HG03558 (cell line): Measurements from ENCODE around the gene HSPA12B.
"Not testable (repeated sequence)": the region's sequence is repeated elsewhere in the genome, so short reads cannot be mapped to it uniquely, and the experiment has no call there.

Source experiments
- ATAC-seq: cut with Tn5 transposase; IDR thresholded peaks from one replicate; pipeline ENCODE4 v1.9.1; 2021; ENCODE audit warnings: moderate number of reproducible peaks; ENCODE audit not compliant: unreplicated experiment; ENCODE audit errors: extremely low read depth

The HSPA12B gene

GRCh38 chr20:3783511-3784195, 51.2 kb downstream of the HSPA12B start:
- no peak for ATAC-seq

GRCh38 chr20:3784216-3784853, 51.9 kb downstream of the HSPA12B start:
- ATAC-seq: no peak

GRCh38 chr20:3784863-3785239, 52.4 kb downstream of the HSPA12B start:
- ATAC-seq: no peak

DNA sequence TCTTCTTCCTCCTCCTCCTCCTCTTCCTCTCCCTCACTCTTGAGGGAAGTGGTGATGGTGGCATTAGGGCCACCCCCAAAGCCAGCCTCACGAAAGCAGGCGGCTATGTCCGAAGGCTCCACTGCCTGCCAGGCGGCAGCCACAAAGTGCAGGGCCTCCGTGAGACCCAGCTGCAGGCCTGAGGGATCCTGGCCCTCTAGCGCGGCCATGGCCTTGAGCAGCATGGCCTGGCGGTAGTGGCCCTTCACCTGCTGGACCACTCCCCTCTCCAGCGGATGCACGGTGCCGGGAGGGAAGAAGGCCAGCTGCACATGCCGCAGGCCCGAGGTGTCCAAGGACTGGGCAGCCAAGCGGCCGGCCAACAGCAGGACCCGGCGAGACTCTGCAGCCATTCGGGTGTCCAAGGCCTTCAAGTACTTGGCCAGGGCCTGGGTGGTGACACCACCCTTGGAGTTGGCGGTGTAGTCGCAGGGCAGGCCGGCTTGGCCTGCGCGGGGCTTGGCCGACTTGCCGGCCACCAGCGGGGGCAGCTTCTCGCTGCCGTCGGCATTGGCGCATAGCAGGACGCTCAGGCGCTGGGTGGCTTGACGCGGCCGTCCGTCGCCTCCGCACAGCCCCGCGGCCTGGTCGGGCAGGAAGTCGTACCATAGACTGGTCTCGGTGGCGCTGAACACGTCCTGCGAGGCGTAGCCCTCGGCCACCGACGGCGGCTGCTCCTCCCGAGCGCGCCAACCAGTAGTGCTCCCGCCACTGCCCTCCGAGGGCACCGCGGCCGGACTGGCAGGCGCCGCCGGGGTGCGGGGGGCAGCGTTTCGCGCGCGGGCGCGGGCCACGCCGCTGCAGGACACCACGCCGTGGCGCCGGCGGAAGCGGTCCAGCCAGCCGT, 53.0 kb downstream of the HSPA12B start:
- ATAC-seq: no peak

DNA sequence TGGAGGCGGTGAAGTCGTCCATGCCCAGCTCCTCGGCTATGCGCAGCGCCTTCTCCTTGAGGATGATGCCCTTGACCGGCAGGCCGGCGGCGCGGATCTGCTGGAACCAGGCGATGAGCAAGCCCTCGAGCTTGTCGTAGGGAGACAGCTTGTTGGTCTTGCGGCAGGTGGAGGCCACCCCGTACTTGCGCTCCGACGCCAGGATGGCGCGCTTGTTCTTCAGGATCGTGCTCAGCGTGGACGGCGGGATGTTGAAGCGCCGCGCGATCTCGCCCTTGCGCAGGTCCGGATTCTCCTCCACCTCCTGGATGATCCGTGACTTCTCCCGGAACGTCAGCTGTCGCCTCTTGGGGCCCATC, 53.6 kb downstream of the HSPA12B start:
- no peak for ATAC-seq

GRCh38 chr20:3786665-3787323, 54.3 kb downstream of the HSPA12B start, which contains the start of gene CENPB:
Gene CENPB (minus strand): TSS chr20:3786740. CDS start chr20:3786483, 257 bp downstream.
- ATAC-seq: peak; percentile 50

- ATAC-seq: no peak
Observed at GRCh38 chr20:3787324-3788014, 55.0 kb downstream of the HSPA12B start.

GRCh38 chr20:3788685-3789155, 56.2 kb downstream of the HSPA12B start:
- ATAC-seq: no peak

DNA sequence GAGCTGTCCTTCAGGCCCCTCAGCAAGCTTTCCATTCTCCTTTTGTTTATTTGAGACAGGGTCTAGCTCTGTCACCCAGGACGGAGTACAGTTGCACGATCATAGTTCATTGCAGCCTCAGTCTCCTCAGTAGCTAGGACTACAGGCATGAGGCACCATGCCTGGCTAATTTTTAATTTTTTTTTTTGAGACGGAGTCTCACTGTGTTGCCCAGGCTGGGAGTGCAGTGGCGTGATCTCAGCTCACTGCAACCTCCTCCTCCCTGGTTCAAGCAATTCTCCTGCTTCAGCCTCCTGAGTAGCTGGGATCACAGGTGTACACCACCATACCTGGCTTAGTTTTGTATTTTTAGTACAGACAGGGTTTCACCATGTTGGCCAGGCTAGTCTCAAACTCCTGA, 56.7 kb downstream of the HSPA12B start:
- not testable (repeated sequence) for ATAC-seq

DNA sequence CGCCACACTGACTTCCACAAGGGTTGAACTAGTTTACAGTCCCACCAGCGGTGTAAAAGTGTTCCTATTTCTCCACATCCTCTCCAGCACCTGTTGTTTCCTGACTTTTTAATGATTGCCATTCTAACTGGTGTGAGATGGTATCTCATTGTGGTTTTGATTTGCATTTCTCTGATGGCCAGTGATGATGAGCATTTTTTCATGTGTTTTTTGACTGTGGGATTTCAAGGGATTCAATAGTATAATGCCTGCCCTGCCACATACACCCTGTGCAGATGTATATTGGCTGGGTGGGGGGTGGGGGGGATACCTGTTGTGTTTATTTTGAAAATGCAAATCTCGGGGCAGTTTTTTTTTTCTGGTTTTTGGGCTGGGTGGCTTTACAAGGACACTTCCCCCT, 61.7 kb downstream of the HSPA12B start:
- ATAC-seq: not testable (repeated sequence)

DNA sequence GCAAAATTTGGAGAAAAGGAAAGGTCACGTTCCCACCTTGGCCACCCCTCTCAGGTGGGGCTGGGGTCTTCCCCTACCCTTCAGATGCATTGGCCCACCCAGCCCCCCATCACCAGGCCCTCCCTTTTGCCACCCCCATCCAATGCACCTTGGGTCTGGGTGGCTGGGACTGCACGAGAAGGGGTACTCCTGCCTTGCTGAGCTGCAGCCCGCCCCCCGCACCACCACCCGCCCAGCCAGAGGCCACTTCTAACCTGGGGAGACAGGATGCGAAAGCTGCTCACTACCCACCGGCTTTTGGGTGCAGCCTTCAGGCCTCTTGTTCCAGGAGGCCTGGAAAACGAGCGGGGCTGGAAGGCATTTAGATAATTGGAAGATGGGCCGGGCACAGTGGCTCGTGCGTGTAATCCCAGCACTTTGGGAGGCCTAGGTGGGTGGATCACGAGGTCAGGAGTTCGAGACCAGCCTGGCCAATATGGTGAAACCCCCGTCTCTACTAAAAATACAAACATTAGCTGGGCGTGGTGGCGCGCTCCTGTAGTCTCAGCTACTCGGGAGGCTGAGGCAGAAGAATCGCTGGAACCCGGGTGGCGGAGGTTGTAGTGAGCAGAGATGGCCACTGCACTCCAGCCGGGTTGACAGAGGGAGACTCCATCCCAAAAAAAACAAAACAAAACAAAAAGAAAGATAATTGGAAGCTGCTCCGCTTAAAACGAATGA, 62.4 kb downstream of the HSPA12B start:
- ATAC-seq: no peak

GRCh38 chr20:3795511-3796468, 63.3 kb downstream of the HSPA12B start, which contains the start of gene CDC25B:
Gene CDC25B (plus strand): TSS chr20:3796310. CDS start chr20:3796532, 222 bp downstream.
- peak; percentile 37 for ATAC-seq

DNA sequence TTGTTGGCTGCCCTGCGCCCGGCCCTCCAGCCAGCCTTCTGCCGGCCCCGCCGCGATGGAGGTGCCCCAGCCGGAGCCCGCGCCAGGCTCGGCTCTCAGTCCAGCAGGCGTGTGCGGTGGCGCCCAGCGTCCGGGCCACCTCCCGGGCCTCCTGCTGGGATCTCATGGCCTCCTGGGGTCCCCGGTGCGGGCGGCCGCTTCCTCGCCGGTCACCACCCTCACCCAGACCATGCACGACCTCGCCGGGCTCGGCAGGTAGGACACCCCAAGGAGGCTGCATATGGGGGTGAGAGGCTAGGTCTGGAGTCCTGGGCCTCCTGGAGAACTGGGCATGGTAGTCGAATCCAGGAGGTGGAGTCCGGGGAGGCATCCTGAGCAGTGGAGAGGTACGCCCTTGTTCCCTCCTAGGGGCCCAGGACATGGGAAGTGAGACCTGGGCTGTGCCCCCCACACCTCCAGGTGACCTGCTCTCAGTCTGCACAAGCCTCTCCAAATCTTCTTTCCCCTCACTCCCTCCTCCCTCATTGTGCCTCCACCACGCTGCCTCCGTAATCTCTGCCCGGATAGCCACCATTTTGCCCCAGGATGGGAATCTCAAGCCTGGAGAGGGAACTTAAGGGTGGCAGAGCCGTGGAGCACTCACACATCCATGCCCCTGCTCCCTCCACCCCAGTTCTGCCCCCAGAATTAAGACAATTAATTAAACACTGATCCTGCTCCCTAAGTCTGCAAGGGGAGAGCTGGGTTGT, 64.2 kb downstream of the HSPA12B start:
- no peak for ATAC-seq

DNA sequence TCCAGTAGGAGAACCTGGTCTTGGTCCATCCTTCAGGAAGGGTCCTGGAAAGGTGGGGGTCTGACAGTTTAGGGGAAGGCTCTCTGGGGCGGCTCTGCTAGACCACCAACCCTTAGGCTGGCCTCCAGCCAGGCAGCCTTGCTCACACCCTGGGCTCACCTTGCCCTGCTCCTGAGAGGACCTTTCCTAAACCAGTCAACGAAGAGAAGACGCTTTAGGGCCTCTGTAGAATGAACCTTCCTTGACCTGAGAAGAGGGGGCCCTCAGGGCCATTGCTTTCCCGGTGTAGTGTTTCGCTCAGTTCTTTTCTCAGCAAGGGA, 64.7 kb downstream of the HSPA12B start:
- ATAC-seq: no peak

DNA sequence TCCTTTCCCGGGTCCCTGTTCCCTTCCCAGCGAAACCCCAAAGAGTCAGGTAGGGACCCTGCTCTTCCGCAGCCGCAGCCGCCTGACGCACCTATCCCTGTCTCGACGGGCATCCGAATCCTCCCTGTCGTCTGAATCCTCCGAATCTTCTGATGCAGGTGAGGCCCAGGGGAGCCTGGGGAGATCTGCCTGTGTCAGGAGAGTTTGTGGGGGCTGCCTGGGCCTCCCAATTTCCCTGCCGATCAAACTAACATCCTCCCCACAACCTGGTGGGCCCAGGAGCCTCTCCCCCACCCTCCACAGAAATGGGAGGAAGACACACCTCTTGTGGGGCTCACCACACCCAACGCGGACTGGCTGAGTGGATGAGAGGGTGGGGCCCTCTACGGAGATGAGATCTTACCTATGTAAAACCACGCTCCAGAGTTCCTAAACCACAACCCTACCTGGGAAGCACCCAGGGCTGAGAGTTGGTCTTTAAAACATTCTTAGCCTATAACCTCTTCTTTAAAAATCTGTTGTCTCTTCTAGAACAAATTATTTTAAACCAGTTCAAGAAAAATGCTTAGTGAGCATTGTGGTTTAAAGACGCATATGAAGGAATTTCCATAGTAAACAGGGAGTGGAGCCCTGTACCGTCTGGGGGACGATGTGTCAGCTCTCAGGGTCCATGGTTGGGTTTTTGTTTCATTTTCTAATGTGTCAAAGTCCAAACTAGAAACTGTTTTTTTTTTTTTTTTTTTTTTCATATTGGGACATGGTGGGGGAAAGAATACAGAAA, 65.3 kb downstream of the HSPA12B start:
- ATAC-seq: no peak

- no peak for ATAC-seq
Observed at GRCh38 chr20:3798373-3798768, 65.9 kb downstream of the HSPA12B start.

- ATAC-seq: no peak
Observed at GRCh38 chr20:3798908-3799248, 66.4 kb downstream of the HSPA12B start.
